Heart left ventricle (tissue), 13 donors: ENCODE measurements around the gene ADAMTSL1.

Experiments used
- POLR2A ChIP-seq, 2 donors: fragments of 450-650 bp; IDR thresholded peaks; one replicate each; pipeline ENCODE4 v1.6.1; 2017; ENCODE audit warnings: antibody characterized with exemption in 2 of 2, mild to moderate bottlenecking in 2 of 2, moderate library complexity in 2 of 2
- TF ChIP-seq, protein P1 (sequence below), 12 donors: fragments of 200-600 bp; sonication (generic) in 4 of 12; IDR thresholded peaks; one replicate each; pipeline versions ENCODE4 v1.5.0 to v1.8.0; 2018 to 2022; ENCODE audit warnings: antibody characterized with exemption in 12 of 12, mild to moderate bottlenecking in 5 of 12
- donor health status: ischemic (EF 13 %, LVEDD 7.1; RV severe dilation, severe dysfunction).
- donor health status: DM: no; HTN: yes; CAD: no.
- donor health status: DM: no; HTN: no; CAD: no.
- donor health status: ischemic (EF 25% LVEDD 6.9; RV normal size, moderate dysfunction).
- donor health status: ischemic (EF 25% LVEDD 5.7; RV mildly dilated, moderate dysfunction).
- donor health status: ischemic (EF 35%, LVEDD 5.7; RV mildly dilated, moderate dysfunction).
- donor health status: nonischemic (EF 11% LVEDD 7.7; RV severe dilation, severe dysfunction).
- donor health status: DM: yes; HTN: yes; CAD: no.
- donor health status: PGD.
- donor health status: ischemic (EF 29% LVEDD 5.4; RV normal size, mild dysfunction).
- donor health status: nonischemic (EF 23%, LVEDD 6.1; RV moderate dilation, normal function).

DNA sequence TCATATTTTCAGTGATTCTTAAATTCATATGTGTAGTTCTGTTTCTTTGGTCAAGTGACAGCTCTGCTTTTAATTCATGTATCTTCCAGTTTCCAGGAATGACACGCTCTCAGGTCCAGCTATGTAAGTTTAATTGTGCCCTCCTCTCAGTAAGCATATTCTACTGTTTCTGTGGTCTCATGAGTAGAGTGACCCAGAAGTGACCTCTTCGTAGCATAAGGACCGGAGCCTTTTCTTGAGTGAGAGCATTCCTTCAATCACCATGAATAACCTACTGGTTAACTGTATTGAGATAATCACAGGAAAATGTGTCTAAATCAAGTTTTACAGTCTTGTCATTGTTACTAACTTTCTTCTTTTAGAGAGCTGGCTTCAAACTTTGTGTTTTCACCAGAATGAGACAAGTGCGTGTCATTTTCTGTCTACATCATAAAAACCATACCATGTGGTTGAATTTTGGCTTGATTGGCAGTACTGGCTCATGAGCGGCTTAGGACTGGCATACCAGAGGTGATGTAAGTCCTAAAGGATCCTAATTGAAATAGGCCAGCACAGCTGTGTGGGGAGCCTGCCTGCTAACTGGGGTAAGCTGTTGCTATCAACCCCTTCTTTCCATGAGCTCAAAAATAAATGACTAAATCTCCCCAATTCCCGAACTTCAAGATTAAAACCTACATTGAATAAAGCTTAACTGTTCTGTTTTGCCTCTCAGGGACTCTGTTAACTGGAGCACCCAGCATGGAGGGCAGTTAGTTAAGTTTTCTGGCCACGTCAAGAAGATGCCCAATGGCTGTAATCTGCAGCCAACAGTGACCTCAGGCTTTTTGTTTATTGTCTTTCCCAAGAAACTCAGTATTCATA is 4.8 kb downstream of the ADAMTSL1 start:
- TF ChIP-seq, protein P1, sequence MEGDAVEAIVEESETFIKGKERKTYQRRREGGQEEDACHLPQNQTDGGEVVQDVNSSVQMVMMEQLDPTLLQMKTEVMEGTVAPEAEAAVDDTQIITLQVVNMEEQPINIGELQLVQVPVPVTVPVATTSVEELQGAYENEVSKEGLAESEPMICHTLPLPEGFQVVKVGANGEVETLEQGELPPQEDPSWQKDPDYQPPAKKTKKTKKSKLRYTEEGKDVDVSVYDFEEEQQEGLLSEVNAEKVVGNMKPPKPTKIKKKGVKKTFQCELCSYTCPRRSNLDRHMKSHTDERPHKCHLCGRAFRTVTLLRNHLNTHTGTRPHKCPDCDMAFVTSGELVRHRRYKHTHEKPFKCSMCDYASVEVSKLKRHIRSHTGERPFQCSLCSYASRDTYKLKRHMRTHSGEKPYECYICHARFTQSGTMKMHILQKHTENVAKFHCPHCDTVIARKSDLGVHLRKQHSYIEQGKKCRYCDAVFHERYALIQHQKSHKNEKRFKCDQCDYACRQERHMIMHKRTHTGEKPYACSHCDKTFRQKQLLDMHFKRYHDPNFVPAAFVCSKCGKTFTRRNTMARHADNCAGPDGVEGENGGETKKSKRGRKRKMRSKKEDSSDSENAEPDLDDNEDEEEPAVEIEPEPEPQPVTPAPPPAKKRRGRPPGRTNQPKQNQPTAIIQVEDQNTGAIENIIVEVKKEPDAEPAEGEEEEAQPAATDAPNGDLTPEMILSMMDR (IDR thresholded peaks at IDR 0.05): no peak
- TF ChIP-seq POLR2A (IDR thresholded peaks at IDR 0.05): no peak
